GM18502 (cell line): ENCODE results near the gene GCC2.
"Not testable (repeated sequence)": the region's sequence is repeated elsewhere in the genome, so short reads cannot be mapped to it uniquely, and the experiment has no call there.

Experiments used
- ATAC-seq: cut with Tn5 transposase; IDR thresholded peaks from one replicate; pipeline ENCODE4 v1.9.1; 2021; ENCODE audit warnings: mild to moderate bottlenecking; ENCODE audit not compliant: unreplicated experiment, poor library complexity

Gene GCC2

DNA sequence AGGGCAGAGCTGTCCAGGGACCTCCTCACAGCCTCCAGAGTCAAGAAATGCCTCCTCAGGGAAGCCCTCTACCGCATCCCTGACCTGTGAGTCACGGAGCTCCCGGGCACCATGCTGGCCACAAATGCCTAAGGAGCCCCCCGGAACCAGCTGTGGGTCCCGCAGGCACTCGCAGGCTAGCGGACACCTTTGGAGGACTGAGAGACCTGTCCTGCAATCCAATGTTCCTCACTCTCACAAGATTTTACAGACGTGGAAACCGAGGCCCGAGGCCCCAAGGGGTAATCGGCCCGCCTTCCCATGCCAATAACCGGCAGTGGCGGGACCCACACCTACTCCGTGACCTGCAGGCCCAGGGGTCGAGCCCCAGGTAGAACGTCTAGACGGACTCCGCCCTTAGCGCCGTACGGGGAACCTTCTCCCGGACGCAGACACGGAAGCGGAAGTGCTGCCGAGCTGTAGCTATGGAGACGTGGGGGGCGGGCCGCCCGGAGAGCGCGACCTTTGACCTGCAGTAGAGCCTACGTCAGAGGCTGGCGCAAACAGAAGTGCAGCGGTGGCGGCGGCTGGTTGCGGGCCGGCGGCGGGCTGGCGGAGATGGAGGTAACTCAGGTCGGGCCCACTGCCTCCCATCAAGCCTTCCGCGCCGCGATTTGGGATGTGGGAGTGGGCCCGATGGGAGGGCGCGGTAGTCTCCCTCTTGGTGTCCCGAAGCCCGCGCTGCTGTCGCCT, at the start of gene GCC2:
TSS of gene GCC2 (plus strand) at position 529 of the 732 bp plus-strand sequence. CDS start at position 598, 69 bp downstream.
- peak; percentile 99 for ATAC-seq

- ATAC-seq = no peak
These were observed 49.5 kb upstream of the GCC2 start for GRCh38 chr2:108399479-108399878.

GRCh38 chr2:108401800-108402199, 47.2 kb upstream of the GCC2 start:
- ATAC-seq = no peak

GRCh38 chr2:108403494-108403893, 45.5 kb upstream of the GCC2 start:
- no peak for ATAC-seq

- ATAC-seq = no peak
These were observed 44.1 kb upstream of the GCC2 start for GRCh38 chr2:108404784-108405397.

- ATAC-seq = no peak
These were observed 40.9 kb upstream of the GCC2 start for GRCh38 chr2:108407864-108408729.

DNA sequence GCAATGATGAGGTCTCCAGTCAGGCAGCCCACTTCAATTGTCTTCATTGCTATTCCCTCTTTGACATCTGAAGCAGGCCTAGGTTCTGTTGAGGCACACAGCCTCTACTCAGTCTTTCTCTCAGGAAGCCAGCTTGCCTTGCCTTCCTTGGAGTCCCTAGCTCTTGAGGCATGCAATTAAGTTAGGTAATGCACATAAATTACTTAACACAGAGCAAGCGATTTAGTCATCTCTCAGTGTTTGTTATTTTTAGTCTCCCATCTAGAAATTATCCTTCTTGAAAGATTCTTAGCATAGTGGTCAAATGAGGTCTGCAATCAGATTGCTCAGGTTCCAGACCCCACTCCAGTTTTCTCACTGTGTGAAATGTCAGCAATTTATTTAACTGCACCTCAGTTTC, 39.2 kb upstream of the GCC2 start:
- no peak for ATAC-seq

- ATAC-seq = no peak
These were observed 35.9 kb upstream of the GCC2 start for GRCh38 chr2:108412995-108413710.

DNA sequence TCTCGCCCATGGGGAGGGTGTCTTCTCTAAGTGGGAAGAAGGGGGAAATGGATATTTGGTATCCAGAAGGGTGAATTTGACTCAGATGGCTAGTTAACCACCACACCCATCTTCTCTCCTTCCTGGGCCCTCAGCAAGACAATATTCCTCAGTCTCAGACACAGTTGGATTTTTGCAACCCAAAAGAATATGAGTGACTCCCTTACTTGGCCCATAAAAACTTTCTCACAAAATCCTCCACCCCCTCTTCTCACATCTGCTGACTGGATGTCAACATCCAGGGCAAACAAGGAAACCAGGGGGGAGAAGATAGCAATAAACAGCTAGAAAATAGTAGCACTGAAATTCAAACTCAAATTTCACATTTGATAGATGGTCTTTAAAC, 35.3 kb upstream of the GCC2 start:
- no peak for ATAC-seq

GRCh38 chr2:108414256-108414876, 34.6 kb upstream of the GCC2 start:
- ATAC-seq = no peak

- no peak for ATAC-seq
These were observed 34.1 kb upstream of the GCC2 start for GRCh38 chr2:108414945-108415344.

- no peak for ATAC-seq
These were observed 31.8 kb upstream of the GCC2 start for GRCh38 chr2:108417254-108417653.

- no peak for ATAC-seq
These were observed 30.6 kb upstream of the GCC2 start for GRCh38 chr2:108418416-108418815.

DNA sequence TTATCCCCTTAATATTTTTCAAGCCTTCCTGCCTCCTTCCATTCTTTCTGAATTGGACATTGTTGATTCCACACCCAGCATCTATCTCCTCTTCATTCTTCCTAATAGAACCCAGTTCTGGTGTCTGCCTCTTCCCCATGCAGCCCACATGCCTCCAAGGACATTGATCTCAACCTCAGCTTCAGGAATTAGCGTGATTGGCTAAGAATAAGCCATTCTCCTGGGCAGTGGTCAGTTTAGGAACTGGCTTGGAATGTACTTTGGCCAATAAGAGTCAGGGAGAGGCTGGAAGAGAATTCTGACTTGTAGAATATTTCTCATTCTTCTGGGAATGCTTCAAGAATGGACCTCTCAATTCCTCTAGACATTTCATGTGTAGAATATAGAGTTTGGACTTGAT, 25.9 kb upstream of the GCC2 start:
- ATAC-seq = no peak

DNA sequence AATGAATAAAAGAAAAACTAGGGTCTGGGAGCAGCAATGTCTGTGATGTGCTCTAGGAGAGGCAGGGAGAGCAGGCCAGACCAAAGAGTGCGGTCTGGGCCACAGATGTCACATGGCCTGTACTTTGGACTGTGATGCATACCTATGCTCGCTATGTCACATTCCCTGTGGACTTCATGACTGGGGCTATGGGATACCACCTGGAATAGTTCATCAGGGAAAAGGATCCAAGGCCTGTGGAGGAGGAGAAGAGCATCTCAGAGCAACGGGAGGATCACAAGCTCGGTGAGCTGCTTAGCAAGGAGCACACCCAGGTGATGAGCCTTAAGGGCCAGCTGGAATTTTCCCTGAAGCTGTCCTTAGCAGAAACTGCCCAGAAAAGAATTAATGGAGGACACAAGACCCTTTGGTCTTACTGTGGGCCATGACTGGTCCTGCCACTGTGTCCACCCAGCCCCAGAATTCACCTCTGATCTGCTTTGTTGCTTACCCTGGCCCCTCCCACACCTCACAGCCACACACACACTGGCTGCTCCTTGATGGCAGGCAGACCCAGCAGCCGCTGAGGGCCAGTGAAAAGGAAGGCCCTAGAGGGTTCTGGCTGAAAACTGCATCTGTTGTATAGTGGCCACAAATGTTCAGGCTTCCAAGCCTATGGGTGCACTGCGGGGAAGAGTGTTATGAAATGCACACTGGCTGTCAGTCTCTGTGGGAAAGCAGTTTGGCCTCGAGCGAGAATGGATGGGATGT, 25.3 kb upstream of the GCC2 start:
- no peak for ATAC-seq

DNA sequence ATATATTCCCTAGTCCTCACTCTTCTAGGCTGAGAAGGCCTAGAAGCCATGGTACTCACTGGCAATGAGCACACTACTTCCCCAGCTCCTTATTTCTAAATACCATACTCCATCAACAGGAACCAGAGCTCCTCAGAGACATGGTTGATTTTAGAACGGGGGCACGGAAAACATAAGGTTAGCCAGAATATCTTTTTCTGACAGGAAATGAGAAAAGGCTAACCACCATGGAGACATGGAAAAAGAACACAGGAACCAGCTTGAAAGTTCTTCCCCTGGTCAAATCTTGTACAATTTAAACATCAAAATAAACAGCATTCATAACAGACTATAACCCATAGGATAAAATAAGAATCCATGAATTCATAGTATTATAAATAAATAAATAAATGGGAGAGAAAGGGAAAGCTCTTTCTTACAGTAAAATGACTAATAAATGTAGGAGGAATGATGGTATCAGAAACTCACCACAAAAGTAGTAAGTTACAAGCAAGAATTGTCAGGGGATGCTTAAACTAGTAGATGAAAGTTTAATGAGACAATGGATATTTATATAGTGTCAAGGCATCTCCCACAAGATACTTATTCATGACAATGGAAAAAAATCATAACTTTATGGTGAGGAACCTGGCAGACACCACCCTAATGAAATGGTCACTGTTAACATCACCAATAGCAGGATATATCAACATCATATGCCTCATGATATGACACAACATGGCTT, 20.6 kb upstream of the GCC2 start:
- no peak for ATAC-seq

- ATAC-seq = not testable (repeated sequence)
These were observed 13.4 kb upstream of the GCC2 start for GRCh38 chr2:108435578-108435977.

GRCh38 chr2:108436976-108437375, 12.0 kb upstream of the GCC2 start:
- ATAC-seq = no peak

DNA sequence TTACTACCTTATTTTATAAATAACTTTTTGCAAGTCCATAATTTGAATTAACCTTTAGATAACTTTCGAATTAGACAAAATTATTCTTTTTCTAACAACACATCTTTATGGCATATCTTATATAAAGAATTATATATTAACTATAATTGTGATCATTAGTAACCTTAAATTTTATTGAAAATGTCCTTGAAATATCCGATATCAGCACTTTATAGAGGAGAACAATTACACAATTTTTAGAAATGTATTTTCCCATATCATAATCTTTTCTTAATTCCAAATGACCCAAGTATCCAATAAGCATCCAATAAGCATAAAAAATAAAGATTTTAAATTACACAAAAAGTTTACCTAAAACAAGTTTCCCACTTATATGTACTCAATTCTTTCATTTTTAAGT, 7.3 kb upstream of the GCC2 start:
- ATAC-seq = no peak
